Pancreas (tissue), 10 donors: Measurements from ENCODE around the gene SORBS2. TPM values are rescaled to one million over a fixed set of nuclear protein-coding genes. Genes with fewer than 3 reads are reported as not detected.

ENCODE experiments used
- ATAC-seq, 4 donors: fragments of 200-7000 bp; cut with Tn5 transposase; one replicate each; pipeline versions ENCODE4 v1.8.0 to v1.9.1; 2020; ENCODE audit warnings: mild to moderate bottlenecking in 4 of 4, moderate library complexity in 4 of 4
- DNase-seq, 6 donors: peaks; one replicate each; pipeline ENCODE4 v3.0.0-alpha.2; 2020
- FAIRE-seq: peaks from 2 replicates; lab custom pipeline; 2012; peaks lifted over from hg19 to GRCh38; lab: Jason Lieb, UNC
- H3K27ac ChIP-seq, 4 donors: fragments of 200-600 bp; sonication (generic); 1 replicate in 3 of 4; 2 replicates in 1 of 4; pipeline versions ENCODE4 v1.5.0 to v1.8.0; 2020
- H3K27me3 ChIP-seq, 4 donors: fragments of 200-600 bp; one replicate each; pipeline ENCODE4 v1.8.0; 2021
- H3K36me3 ChIP-seq, 3 donors: fragments of 200-600 bp; sonication (generic) in 1 of 3; one replicate each; pipeline versions ENCODE4 v1.5.0 to v1.8.0; 2020 to 2021
- H3K4me1 ChIP-seq, 3 donors: fragments of 200-600 bp; one replicate each; pipeline ENCODE4 v1.8.0; 2021
- H3K4me3 ChIP-seq, 4 donors: fragments of 200-600 bp; sonication (generic) in 2 of 4; one replicate each; pipeline versions ENCODE4 v1.5.0 to v1.8.0; 2020 to 2021
- H3K9me3 ChIP-seq, 4 donors: fragments of 200-600 bp; one replicate each; pipeline ENCODE4 v1.8.0; 2021
- CTCF ChIP-seq, 4 donors: fragments of 200-600 bp; sonication (generic) in 3 of 4; IDR thresholded peaks; one replicate each; pipeline versions ENCODE4 v1.5.0 to v1.8.0; 2021; ENCODE audit warnings: antibody characterized with exemption in 4 of 4
- WGBS, 2 donors: extraction: QIAGEN DNeasy Blood & Tissue Kit; methylation state at CpG; one replicate each; pipeline ENCODE4 v1.1.7; 2013; 5-methylcytosine and 5-hydroxymethylcytosine counted together
- intact Hi-C, 3 donors: fragments of 100-400 bp; cut with DNase I; formaldehyde crosslinking; loops; one replicate each; pipeline versions ENCODE4 v1.11.1 to v1.14.2; 2022
- polyA plus RNA-seq, 2 donors: library from polyadenylated mRNA; stranded (reverse); fragments of 200-250 nt; gene quantifications; one replicate each; pipeline ENCODE4 v1.2.3, GENCODE V29; 2013
- total RNA-seq, 6 donors: library from RNA; stranded (reverse); fragmentation: NEBNext Ultra II Directional in 4 of 6; extraction: Animal tissue kit (Norgen Biotek cat#: 25700) in 4 of 6; gene quantifications; one replicate each; pipeline versions ENCODE4 v1.2.1 to v1.2.4, GENCODE V29; 2021 to 2023
- donor health status: healthy with polysubstance abuse.
- donor health status: DM: no; HTN: no; CAD: no; lungs with moderate emphysema.
- donor health status: DM: no; HTN: no; CAD: no.
- donor health status: control.
- donor health status: control.
- donor health status: Bipolar disorder and iron deficiency.
- donor health status: DM: yes; HTN: yes; CAD: no.
- donor health status: DM: no; HTN: no; CAD: no.
- donor health status: DM: no; HTN: no; CAD: no.
- donor health status: DM: yes; HTN: yes; CAD: no.

SORBS2 gene
- total and polyA plus RNA-seq, 8 donors = 61.7 to 245 (median 140) TPM

GRCh38 chr4:185719500-185719858 is 92.5 kb downstream of the SORBS2 start:
- Histone ChIP-seq H3K4me1 (peaks cover 14 to 60% (median 59%) of the 10 kb centered on the region in 3 donors), H3K4me3 (no peak overlapping the region), H3K27ac (peak overlapping the region; percentile 2 to 58 (median 44)), H3K27me3 (no peaks in the 10 kb centered on the region), H3K36me3 (no peaks in the 10 kb centered on the region), H3K9me3 (no peaks in the 10 kb centered on the region)
- FAIRE-seq = no peak
- DNase-seq = no peak
- intact Hi-C loops = no loop called here
- TF ChIP-seq CTCF (IDR thresholded peaks at IDR 0.05) = no peak
- WGBS, 2 donors = 32 to 43% methylated on average over 3 of the region's 3 CpGs
- no peak for ATAC-seq

- WGBS, 2 donors = 17 to 20% methylated on average over 8 of the region's 8 CpGs
- peak overlapping the region; percentile 2 to 58 (median 44) for H3K27ac ChIP-seq
- no peak overlapping the region for H3K4me3 ChIP-seq
- no peaks in the 10 kb centered on the region for H3K27me3 ChIP-seq
- H3K9me3 ChIP-seq = no peaks in the 10 kb centered on the region
- peaks cover 19 to 66% (median 64%) of the 10 kb centered on the region in 3 donors for H3K4me1 ChIP-seq
- ATAC-seq (peak; percentile 63 to 70 (median 66)), DNase-seq (no peak), FAIRE-seq (no peak)
- no peak for TF ChIP-seq CTCF (IDR thresholded peaks at IDR 0.05)
- intact Hi-C loops = no loop called here
- no peaks in the 10 kb centered on the region for H3K36me3 ChIP-seq
These were observed 93.2 kb downstream of the SORBS2 start for GRCh38 chr4:185718578-185719499.

GRCh38 chr4:185717377-185717741 is 94.6 kb downstream of the SORBS2 start:
- no peak overlapping the region for H3K4me3 ChIP-seq
- peak overlapping the region in 2 of 4 donors; percentile 49 to 58 for H3K27ac ChIP-seq
- DNase-seq (no peak), ATAC-seq (no peak), FAIRE-seq (no peak)
- no peak for TF ChIP-seq CTCF (IDR thresholded peaks at IDR 0.05)
- intact Hi-C loops = no loop called here
- WGBS, 2 donors = 93 to 94% methylated on average over 9 of the region's 9 CpGs
- H3K36me3 ChIP-seq = no peaks in the 10 kb centered on the region
- peaks cover 34 to 73% (median 73%) of the 10 kb centered on the region in 3 donors for H3K4me1 ChIP-seq
- H3K27me3 ChIP-seq = no peaks in the 10 kb centered on the region
- no peaks in the 10 kb centered on the region for H3K9me3 ChIP-seq

GRCh38 chr4:185716577-185717376 is 95.2 kb downstream of the SORBS2 start:
- H3K27me3 ChIP-seq = no peaks in the 10 kb centered on the region
- FAIRE-seq (no peak), ATAC-seq (peak in 3 of 4 donors; percentile 7 to 41 (median 33)), DNase-seq (peak in 1 of 6 donors; percentile 42)
- no peak overlapping the region for H3K4me3 ChIP-seq
- 65 to 66% methylated on average over 15 of the region's 15 CpGs for WGBS, 2 donors
- H3K27ac ChIP-seq = peak overlapping the region; percentile 17 to 58 (median 36)
- H3K36me3 ChIP-seq = no peaks in the 10 kb centered on the region
- TF ChIP-seq CTCF (IDR thresholded peaks at IDR 0.05) = no peak
- intact Hi-C loops = no loop called here
- H3K9me3 ChIP-seq = no peaks in the 10 kb centered on the region
- peaks cover 30 to 72% (median 71%) of the 10 kb centered on the region in 3 donors for H3K4me1 ChIP-seq
